Immature natural killer cell (primary cell): ENCODE data around the gene CA5A. TPM values are rescaled to one million over a fixed set of nuclear protein-coding genes. Genes with fewer than 3 reads are reported as not detected.

Source experiments
- DNase-seq, 3 donors: peaks; one replicate each; pipeline ENCODE4 v3.0.0; 2022; ENCODE audit warnings: mixed read lengths in 1 of 3
- H3K27ac Mint-ChIP-seq, 6 donors: one replicate each; pipeline ENCODE4 v1.8.0; 2020; ENCODE audit warnings: mixed read lengths in 6 of 6, mild to moderate bottlenecking in 5 of 6, inconsistent platforms in 4 of 6, moderate library complexity in 3 of 6
- H3K27me3 Mint-ChIP-seq, 3 donors: one replicate each; pipeline ENCODE4 v1.8.0; 2020 to 2021; ENCODE audit warnings: low read depth in 3 of 3, mild to moderate bottlenecking in 3 of 3, mixed read lengths in 3 of 3, moderate library complexity in 3 of 3, inconsistent platforms in 1 of 3
- H3K36me3 Mint-ChIP-seq, 3 donors: one replicate each; pipeline ENCODE4 v1.8.0; 2020; ENCODE audit warnings: mixed read lengths in 3 of 3, inconsistent platforms in 2 of 3, mild to moderate bottlenecking in 2 of 3
- H3K4me1 Mint-ChIP-seq, 2 donors: one replicate each; pipeline ENCODE4 v1.8.0; 2020; ENCODE audit warnings: inconsistent platforms in 2 of 2, mild to moderate bottlenecking in 2 of 2, mixed read lengths in 2 of 2, moderate library complexity in 1 of 2
- H3K4me3 Mint-ChIP-seq, 5 donors: one replicate each; pipeline ENCODE4 v1.8.0; 2020; ENCODE audit warnings: mild to moderate bottlenecking in 5 of 5, mixed read lengths in 5 of 5, inconsistent platforms in 3 of 5, moderate library complexity in 3 of 5
- H3K9me3 Mint-ChIP-seq, 6 donors: one replicate each; pipeline ENCODE4 v1.8.0; 2020; ENCODE audit warnings: mild to moderate bottlenecking in 6 of 6, mixed read lengths in 6 of 6, inconsistent platforms in 4 of 6, moderate library complexity in 3 of 6
- polyA plus RNA-seq, 3 donors: library from polyadenylated mRNA; unstranded; fragments of 300-500 nt; fragmentation: Illumina TruSeq; gene quantifications; one replicate each; pipeline ENCODE4 v1.2.3, GENCODE V29; 2021

Gene CA5A
- polyA plus RNA-seq, 3 donors from 2014 or later, result not detected

DNA sequence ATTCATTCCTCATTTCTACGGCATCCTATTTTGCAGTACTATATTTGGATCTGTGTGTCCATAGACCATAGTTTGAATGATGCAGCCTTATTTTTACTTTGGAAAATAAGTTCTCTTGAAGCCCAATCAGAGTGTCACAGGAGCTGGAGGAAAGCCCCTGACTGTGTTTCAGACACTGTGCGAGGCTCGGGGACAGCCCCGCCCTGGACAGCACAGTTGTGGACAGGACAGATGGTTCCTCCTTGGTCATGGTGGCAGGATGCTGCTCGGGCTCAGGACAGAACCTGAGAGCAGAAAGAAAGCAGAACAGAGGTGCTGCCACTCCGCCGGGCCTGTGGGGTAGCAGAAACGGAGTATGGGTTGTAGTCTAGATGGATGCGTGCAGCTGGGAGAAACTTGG is 37.8 kb upstream of the CA5A start:
- peak overlapping the region in 3 of 6 donors; percentile 35 to 71 (median 54) for H3K27ac Mint-ChIP-seq
- H3K4me3 Mint-ChIP-seq, result no peak overlapping the region

DNA sequence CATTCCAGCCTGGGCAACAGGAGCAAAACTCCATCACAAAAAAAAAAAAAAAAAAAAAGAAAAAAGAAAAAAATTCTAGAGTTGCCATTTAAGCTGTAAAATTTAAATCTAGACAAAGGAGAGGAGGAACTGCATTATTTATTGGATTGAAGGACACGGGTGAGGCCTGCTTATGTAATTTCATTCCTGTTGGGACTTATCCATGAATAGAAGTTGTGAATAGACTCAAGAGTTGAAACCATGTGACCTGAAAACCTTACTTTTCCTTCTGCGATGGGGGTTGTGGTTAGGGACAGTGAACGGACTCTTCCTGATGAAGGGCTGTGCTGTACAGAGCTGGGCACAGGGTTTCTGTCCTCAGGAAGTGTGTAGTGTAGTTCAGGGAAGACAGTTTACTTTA is 37.4 kb upstream of the CA5A start:
- H3K36me3 Mint-ChIP-seq, result peaks cover 37 to 64% (median 58%) of the 10 kb centered on the region in 3 donors
- peaks cover 0 to 20% (median 15%) of the 10 kb centered on the region in 6 donors for H3K9me3 Mint-ChIP-seq

More for the DNA sequence above, 37.8 kb upstream of the CA5A start:
- no peak for DNase-seq
- Mint-ChIP-seq H3K9me3 (peaks cover 0 to 20% (median 15%) of the 10 kb centered on the region in 6 donors), H3K27me3 (peaks cover under 1 to 8% (median 3%) of the 10 kb centered on the region in 3 donors), H3K4me1 (peaks cover 17 to 28% of the 10 kb centered on the region in 2 donors), H3K36me3 (peaks cover 37 to 69% (median 63%) of the 10 kb centered on the region in 3 donors)

DNA sequence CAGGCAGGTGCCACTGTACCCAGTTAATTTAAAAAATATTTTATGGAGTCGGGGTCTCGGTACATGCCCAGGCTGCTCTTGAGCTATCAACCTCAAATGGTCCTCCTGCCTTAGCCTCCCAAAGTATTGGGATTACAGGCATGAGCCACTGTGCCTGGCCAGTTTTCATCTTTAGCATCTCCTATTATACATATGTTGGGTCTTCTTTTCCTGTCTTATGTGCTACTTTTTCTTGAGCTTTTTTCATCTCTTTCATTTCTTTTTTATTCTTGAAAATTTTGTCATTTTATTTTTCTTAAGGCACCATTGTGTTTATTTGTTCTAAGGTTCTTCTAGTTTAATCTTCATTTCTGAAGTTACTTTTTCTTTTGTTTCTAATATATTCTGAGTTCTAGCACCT is 35.6 kb upstream of the CA5A start:
- DNase-seq, result no peak
- Mint-ChIP-seq H3K27me3 (peaks cover 0 to 8% (median 0%) of the 10 kb centered on the region in 3 donors), H3K9me3 (peaks cover 0 to 20% (median 15%) of the 10 kb centered on the region in 6 donors), H3K36me3 (peaks cover 37 to 55% (median 51%) of the 10 kb centered on the region in 3 donors), H3K27ac (peak overlapping the region in 2 of 6 donors; percentile 63 to 65), H3K4me1 (peaks cover 11 to 20% of the 10 kb centered on the region in 2 donors), H3K4me3 (no peak overlapping the region)

More for the DNA sequence above, 37.4 kb upstream of the CA5A start:
- no peak for DNase-seq
- Mint-ChIP-seq H3K27ac (peak overlapping the region in 2 of 6 donors; percentile 28 to 54), H3K4me3 (no peak overlapping the region), H3K27me3 (peaks cover 0 to 8% (median 2%) of the 10 kb centered on the region in 3 donors), H3K4me1 (peaks cover 15 to 24% of the 10 kb centered on the region in 2 donors)

DNA sequence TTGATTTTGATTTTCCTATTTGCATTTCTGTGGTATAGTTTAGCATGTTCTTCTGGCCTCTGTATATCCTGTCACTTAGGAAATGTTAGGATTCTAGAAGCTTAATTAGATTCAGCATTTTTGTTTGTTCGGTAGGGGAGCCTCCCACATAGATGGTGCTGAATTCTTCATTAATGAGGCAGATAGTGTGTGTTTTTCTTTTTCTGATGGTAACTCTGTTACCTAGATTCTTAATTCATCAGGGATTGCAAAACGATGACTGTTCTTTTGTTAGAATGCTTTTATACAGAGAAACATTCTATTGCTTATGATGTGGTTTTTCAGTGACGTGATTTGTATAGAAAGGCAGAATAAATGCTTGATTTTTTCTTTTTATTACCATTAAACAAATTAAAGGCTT is 33.9 kb upstream of the CA5A start:
- DNase-seq, result no peak
- H3K36me3 Mint-ChIP-seq, result peaks cover 28 to 37% (median 34%) of the 10 kb centered on the region in 3 donors
- H3K9me3 Mint-ChIP-seq, result peaks cover 0 to 20% (median 15%) of the 10 kb centered on the region in 6 donors
- peaks cover 0 to 9% (median 0%) of the 10 kb centered on the region in 3 donors for H3K27me3 Mint-ChIP-seq
- no peak overlapping the region for H3K27ac Mint-ChIP-seq
- H3K4me3 Mint-ChIP-seq, result no peak overlapping the region
- peaks cover 23 to 36% of the 10 kb centered on the region in 2 donors for H3K4me1 Mint-ChIP-seq

DNA sequence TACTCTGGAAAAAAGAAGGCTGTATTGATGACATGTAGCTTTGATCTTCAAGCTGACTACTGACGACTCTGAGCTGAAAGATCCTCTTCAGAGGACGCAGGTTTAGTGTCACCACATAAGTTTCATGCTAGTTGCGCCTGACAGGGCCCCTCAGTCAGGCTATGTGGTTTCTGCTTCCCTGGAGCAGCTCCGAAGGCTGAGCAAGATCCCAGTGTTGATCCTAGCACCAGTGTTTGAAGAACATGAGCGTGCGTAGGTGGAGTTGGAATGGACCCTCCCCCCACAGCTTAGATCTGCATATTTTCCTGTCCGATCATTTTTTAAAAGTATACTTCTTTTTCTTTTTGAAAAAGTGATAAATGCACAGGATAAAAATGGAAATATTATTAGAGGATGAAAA is 32.2 kb upstream of the CA5A start:
- peaks cover 28 to 40% of the 10 kb centered on the region in 2 donors for H3K4me1 Mint-ChIP-seq

DNA sequence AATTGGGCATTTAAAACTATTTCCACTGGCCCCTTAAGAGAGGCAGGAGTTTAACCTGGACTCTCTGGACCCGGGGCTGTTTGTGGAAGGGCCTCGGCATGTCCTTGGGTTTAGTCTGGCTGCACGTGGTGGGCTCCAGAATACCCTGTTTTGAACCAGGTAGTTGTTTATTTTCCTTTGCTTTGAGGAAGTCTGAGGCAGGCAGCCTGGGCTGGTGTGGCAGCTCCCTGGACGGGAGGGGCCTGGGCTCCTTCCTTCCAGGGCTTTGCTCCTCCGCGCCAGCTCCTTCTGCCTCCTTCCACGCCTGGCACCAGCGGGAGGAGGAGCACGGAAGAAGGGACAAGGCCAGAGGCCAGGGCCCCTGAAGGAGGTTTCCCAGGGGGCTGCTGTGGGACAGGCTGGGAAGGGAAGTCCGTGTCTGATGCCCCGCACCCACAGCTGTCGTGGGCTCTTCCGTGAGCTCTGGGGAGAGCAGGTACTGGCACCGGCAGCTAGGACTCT is 30.4 kb upstream of the CA5A start:
- peak overlapping the region; percentile 51 to 84 (median 80) for H3K27ac Mint-ChIP-seq
- DNase-seq, result no peak
- peaks cover 1 to 6% (median 4%) of the 10 kb centered on the region in 3 donors for H3K27me3 Mint-ChIP-seq
- H3K9me3 Mint-ChIP-seq, result peaks cover 0 to 6% (median under 1%) of the 10 kb centered on the region in 6 donors
- peaks cover 39 to 53% of the 10 kb centered on the region in 2 donors for H3K4me1 Mint-ChIP-seq
- H3K36me3 Mint-ChIP-seq, result peaks cover 10 to 16% (median 11%) of the 10 kb centered on the region in 3 donors
- H3K4me3 Mint-ChIP-seq, result peak overlapping the region in 1 of 5 donors; percentile 7

More for the DNA sequence above, 32.2 kb upstream of the CA5A start:
- H3K4me3 Mint-ChIP-seq, result no peak overlapping the region
- H3K36me3 Mint-ChIP-seq, result peaks cover 24 to 32% (median 24%) of the 10 kb centered on the region in 3 donors
- H3K9me3 Mint-ChIP-seq, result peaks cover 0 to 20% (median 15%) of the 10 kb centered on the region in 6 donors
- H3K27me3 Mint-ChIP-seq, result peaks cover 0 to 8% (median 1%) of the 10 kb centered on the region in 3 donors
- DNase-seq, result no peak
- H3K27ac Mint-ChIP-seq, result peak overlapping the region in 1 of 6 donors; percentile 68

DNA sequence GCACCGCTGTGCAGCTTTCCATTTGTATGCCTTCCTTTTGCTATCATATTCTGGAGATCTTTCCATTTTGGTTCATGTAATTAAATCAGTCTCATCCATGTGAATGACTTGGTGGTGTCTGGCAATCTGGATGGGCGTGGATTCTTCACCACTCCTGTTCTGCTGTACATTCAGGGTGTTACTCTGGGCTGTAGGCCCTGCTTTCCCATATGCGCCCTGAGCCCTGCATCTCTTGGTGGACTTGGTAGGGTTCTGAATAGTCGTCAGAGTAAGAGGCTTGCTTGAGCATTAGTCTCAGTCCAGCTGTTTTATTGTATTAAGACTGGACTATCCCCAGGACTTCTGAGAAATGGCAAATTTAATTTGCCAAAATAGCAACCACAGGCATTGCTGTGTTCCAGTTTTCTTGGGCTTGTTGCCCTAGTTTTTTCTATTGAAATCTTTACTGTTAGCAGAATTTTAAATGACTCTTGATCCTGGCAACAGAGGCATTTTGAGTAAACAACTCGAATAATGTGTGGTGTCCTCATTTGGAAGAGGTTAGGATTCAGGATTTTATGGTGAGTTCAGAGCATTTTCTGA is 29.8 kb upstream of the CA5A start:
- H3K27me3 Mint-ChIP-seq, result peaks cover 1 to 6% (median 4%) of the 10 kb centered on the region in 3 donors
- peaks cover 42 to 56% of the 10 kb centered on the region in 2 donors for H3K4me1 Mint-ChIP-seq
- peak overlapping the region in 2 of 5 donors; percentile 38 to 40 for H3K4me3 Mint-ChIP-seq
- H3K36me3 Mint-ChIP-seq, result peaks cover 5 to 10% (median 5%) of the 10 kb centered on the region in 3 donors
- peak overlapping the region; percentile 51 to 84 (median 80) for H3K27ac Mint-ChIP-seq
- H3K9me3 Mint-ChIP-seq, result peaks cover 0 to under 1% (median 0%) of the 10 kb centered on the region in 6 donors
- no peak for DNase-seq

DNA sequence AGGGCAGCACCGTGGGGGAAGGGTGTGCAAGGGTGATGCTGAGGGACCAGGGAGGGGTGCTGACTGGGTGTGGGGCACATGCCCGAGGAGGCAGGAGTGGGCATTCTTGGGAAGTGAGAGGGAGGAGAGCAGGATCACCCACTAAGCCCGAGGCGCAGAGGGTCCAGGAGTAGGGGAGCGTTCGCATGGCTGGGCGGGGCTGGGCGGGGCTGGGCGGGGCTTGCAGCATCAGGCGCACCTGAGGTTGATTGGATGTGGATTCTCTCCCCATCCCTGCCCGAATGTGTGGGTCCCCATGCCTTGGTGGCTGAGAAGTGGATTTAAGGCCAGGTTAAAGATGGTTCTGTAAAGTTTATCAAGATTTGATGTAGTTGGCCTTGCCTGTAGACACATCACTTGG is 29.1 kb upstream of the CA5A start:
- Mint-ChIP-seq H3K27me3 (peaks cover 1 to 6% (median 4%) of the 10 kb centered on the region in 3 donors), H3K9me3 (no peaks in the 10 kb centered on the region), H3K4me3 (no peak overlapping the region), H3K36me3 (peaks cover 0 to 5% (median 0%) of the 10 kb centered on the region in 3 donors), H3K27ac (peak overlapping the region in 5 of 6 donors; percentile 48 to 94 (median 92)), H3K4me1 (peaks cover 47 to 57% of the 10 kb centered on the region in 2 donors)
- no peak for DNase-seq

DNA sequence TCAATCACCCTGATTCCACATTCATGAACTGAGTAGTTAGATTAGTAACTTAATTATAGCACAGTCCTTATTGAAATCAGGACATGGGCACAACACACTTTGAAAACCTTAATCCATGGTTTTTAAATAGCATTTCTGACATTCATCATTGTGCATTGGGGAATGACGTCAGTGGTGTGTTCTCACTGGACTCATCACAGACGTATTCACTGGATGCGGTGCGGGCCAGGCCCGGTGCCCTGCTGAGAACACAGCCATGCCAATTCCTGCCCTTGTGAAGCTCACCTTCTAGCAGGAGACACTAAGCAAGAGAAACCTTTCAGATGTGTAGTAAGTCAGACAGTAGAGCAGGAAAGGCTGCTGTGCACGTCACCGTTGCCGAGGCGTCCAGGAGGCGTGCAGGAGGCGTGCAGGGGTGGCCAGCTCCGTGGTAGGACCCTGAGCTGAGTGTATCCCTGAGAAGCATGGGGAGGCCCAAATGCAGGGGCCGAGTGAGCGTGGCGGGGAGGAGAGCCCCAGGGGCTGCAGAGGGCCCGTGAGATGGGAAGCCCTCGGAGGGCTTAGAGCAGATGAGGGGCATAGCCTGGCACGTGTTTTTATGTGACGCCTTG is 27.8 kb upstream of the CA5A start:
- peaks cover 1 to 7% (median 6%) of the 10 kb centered on the region in 3 donors for H3K27me3 Mint-ChIP-seq

DNA sequence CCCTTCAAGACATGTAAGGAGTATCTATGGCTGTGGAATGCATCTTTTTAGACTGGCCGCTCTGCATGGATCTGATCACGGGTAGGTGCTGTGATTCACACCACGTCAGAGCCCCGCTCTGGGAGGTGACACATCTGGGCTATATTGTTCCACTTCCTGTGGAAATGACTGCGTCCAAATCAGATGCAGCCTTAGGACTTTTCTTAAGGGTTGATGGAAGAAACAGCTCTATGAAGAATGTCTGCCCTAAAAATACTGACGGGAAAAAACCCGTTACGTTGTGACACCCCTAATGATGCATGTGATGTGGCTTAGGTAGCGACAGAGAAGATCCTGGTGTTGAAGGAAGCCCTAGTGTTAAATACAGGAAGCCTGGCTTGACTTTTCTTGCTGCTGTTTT is 27.1 kb upstream of the CA5A start:
- Mint-ChIP-seq H3K27ac (peak overlapping the region; percentile 93 to 98 (median 96)), H3K9me3 (no peaks in the 10 kb centered on the region), H3K4me1 (peaks cover 64 to 77% of the 10 kb centered on the region in 2 donors), H3K4me3 (peak overlapping the region; percentile 37 to 83 (median 60)), H3K36me3 (peaks cover 0 to 3% (median 0%) of the 10 kb centered on the region in 3 donors), H3K27me3 (peaks cover 1 to 7% (median 6%) of the 10 kb centered on the region in 3 donors)
- peak; percentile 79 to 81 (median 80) for DNase-seq

More for the DNA sequence above, 27.8 kb upstream of the CA5A start:
- peak overlapping the region; percentile 37 to 83 (median 60) for H3K4me3 Mint-ChIP-seq
- DNase-seq, result no peak
- H3K9me3 Mint-ChIP-seq, result no peaks in the 10 kb centered on the region
- peak overlapping the region; percentile 93 to 98 (median 96) for H3K27ac Mint-ChIP-seq
- peaks cover 0 to 2% (median 0%) of the 10 kb centered on the region in 3 donors for H3K36me3 Mint-ChIP-seq
- H3K4me1 Mint-ChIP-seq, result peaks cover 60 to 69% of the 10 kb centered on the region in 2 donors

DNA sequence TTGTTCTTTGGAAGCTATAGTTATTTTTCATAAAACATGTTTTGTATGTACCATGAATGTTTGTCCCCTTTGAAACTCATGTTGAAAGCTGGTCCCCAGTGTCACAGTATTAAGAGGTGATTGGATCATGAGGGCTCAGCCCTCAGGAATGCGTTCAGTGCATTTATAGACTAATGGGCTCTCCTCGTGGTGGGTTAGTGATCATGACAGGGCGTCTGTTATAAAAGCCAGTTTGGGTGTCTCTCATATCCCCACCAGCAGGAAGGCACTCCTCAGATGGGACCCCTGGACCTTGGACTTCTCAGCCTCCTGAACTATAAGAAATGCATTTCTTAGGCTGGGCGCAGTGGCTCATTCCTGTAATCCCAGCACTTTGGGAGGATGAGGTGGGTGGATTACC is 25.3 kb upstream of the CA5A start:
- Mint-ChIP-seq H3K27ac (peak overlapping the region; percentile 26 to 98 (median 86)), H3K27me3 (peaks cover 1 to 10% (median 10%) of the 10 kb centered on the region in 3 donors), H3K4me1 (peaks cover 80 to 91% of the 10 kb centered on the region in 2 donors), H3K4me3 (no peak overlapping the region), H3K36me3 (peaks cover 0 to 7% (median 4%) of the 10 kb centered on the region in 3 donors), H3K9me3 (no peaks in the 10 kb centered on the region)
- no peak for DNase-seq

DNA sequence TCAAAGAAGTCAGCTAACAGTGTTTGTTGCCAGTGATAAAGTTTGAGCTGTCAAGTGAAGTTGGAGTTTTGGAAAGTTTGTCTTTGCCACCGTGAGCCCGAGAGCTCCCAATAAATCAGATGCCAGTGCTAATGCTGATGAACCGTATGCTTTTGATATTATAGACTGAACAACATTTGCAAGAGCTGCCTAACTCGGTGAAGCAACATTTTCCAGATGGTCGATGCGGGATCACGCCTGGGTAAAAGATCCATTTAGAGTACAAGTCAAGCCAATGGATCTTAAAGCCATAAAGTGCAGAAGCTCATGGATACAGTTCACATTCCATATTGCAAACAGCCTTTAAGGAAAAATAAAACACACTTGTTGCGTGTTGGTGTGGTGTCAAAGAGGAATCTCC is 24.5 kb upstream of the CA5A start:
- H3K4me3 Mint-ChIP-seq, result no peak overlapping the region
- peak overlapping the region in 5 of 6 donors; percentile 50 to 98 (median 84) for H3K27ac Mint-ChIP-seq
- DNase-seq, result no peak
- H3K36me3 Mint-ChIP-seq, result peaks cover 0 to 7% (median 4%) of the 10 kb centered on the region in 3 donors
- H3K9me3 Mint-ChIP-seq, result no peaks in the 10 kb centered on the region
- peaks cover 80 to 91% of the 10 kb centered on the region in 2 donors for H3K4me1 Mint-ChIP-seq
- H3K27me3 Mint-ChIP-seq, result peaks cover 1 to 14% (median 10%) of the 10 kb centered on the region in 3 donors

DNA sequence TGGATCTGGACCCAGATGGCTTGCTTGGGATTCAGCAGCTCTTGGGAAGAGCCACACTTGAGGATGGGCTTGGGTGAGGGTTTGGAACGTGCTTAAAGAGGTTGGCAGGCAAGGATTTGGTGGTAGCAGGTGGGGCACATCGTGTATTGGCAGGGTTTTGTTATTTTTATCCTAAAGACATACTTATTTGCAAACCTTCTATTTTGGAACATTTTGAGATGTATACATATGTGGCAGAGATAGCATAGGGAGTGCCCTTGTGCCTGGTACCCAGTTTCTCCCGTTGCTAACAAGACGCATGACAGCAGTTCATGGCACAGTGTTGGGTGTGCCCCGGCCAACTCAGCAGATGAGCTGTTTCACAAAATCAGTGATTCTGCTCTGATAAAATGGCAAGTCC is 24.0 kb upstream of the CA5A start:
- Mint-ChIP-seq H3K36me3 (peaks cover 0 to 8% (median 7%) of the 10 kb centered on the region in 3 donors), H3K27me3 (peaks cover 1 to 14% (median 10%) of the 10 kb centered on the region in 3 donors), H3K27ac (peak overlapping the region; percentile 34 to 98 (median 90)), H3K9me3 (no peaks in the 10 kb centered on the region), H3K4me1 (peaks cover 83 to 93% of the 10 kb centered on the region in 2 donors), H3K4me3 (peak overlapping the region; percentile 19 to 78 (median 57))
- DNase-seq, result no peak
